ENCODE measurements around the gene TACC2. TPM values are rescaled to one million over a fixed set of nuclear protein-coding genes. Genes with fewer than 3 reads are reported as not detected.
"Not testable (repeated sequence)": the region's sequence is repeated elsewhere in the genome, so short reads cannot be mapped to it uniquely, and the experiment has no call there.

Gene TACC2
- total RNA-seq, 1 donor from 2014 or later = 56.6 TPM

DNA sequence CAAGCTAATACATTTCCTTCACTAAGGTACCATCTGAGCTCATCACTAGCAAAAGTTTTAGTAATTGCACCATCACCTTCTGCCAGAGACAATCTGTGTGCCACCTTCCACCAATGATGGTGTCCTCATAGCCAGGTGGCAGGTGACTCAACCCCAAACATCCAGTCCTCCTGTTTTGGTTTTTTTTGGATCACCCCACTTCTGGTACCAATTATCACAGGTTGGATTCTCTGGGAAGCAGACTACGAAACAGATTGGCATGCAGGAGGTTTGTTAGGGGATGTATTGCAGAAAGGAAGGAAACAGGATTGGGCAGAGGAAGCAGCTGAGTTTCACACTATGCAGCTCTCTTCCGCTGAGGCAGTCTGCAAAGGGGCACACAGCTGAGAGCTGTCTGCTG lies 4.5 kb upstream of the TACC2 start:
- H3K9me3 Mint-ChIP-seq (ENCODE audit: low read depth) = peaks cover 19% of the 10 kb centered on the region
- no peak overlapping the region for H3K4me3 Mint-ChIP-seq (ENCODE audit: unreplicated experiment)
- H3K36me3 Mint-ChIP-seq (ENCODE audit: low read depth) = peaks cover 4% of the 10 kb centered on the region
- TF ChIP-seq, protein P1, sequence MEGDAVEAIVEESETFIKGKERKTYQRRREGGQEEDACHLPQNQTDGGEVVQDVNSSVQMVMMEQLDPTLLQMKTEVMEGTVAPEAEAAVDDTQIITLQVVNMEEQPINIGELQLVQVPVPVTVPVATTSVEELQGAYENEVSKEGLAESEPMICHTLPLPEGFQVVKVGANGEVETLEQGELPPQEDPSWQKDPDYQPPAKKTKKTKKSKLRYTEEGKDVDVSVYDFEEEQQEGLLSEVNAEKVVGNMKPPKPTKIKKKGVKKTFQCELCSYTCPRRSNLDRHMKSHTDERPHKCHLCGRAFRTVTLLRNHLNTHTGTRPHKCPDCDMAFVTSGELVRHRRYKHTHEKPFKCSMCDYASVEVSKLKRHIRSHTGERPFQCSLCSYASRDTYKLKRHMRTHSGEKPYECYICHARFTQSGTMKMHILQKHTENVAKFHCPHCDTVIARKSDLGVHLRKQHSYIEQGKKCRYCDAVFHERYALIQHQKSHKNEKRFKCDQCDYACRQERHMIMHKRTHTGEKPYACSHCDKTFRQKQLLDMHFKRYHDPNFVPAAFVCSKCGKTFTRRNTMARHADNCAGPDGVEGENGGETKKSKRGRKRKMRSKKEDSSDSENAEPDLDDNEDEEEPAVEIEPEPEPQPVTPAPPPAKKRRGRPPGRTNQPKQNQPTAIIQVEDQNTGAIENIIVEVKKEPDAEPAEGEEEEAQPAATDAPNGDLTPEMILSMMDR (IDR thresholded peaks at IDR 0.05) = no peak
- peaks cover 3% of the 10 kb centered on the region for H3K4me1 Mint-ChIP-seq (ENCODE audit: low read depth)
- no peak overlapping the region for H3K27ac Mint-ChIP-seq (ENCODE audit: unreplicated experiment)
- no peak for DNase-seq (ENCODE audit: low spot score)
- no peaks in the 10 kb centered on the region for H3K27me3 Mint-ChIP-seq (ENCODE audit: low read depth)

DNA sequence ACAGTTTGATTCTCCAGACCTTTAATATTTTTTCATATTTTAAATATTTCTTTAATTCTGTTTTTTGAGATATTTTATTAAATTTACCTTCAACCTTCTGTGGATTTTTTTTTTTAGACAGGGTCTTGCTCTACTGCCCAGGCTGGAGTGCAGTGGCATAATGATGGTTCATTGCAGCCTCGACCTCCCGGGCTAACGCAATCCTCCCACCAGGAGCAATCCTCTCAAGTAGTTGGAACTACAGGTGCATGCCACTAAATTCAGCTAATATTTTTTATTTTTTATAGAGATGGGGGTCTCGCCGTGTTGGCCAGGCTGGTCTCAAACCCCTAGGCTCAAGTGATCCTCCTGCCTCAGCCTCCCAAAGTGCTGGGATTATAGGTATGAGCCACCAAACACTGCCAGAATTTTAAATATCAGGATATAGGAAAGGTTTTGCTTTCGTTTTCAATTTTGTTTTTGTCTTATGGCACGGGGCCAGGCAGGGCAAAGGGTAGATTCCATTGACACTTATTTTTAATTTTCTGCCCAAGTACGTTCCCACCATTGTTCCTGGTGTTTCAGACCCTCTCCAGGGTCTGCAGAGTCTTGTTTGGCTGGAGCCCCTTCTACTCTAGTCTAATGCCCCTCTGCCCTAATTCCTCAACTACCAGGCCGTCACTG lies 1.2 kb downstream of the TACC2 start:
- Mint-ChIP-seq H3K9me3 (ENCODE audit: low read depth) (no peaks in the 10 kb centered on the region), H3K27me3 (ENCODE audit: low read depth) (no peaks in the 10 kb centered on the region), H3K36me3 (ENCODE audit: low read depth) (no peaks in the 10 kb centered on the region), H3K27ac (ENCODE audit: unreplicated experiment) (no peak overlapping the region), H3K4me3 (ENCODE audit: unreplicated experiment) (no peak overlapping the region), H3K4me1 (ENCODE audit: low read depth) (peaks cover 6% of the 10 kb centered on the region)
- TF ChIP-seq, protein P1 (IDR thresholded peaks at IDR 0.05) = no peak
- DNase-seq (ENCODE audit: low spot score) = no peak

DNA sequence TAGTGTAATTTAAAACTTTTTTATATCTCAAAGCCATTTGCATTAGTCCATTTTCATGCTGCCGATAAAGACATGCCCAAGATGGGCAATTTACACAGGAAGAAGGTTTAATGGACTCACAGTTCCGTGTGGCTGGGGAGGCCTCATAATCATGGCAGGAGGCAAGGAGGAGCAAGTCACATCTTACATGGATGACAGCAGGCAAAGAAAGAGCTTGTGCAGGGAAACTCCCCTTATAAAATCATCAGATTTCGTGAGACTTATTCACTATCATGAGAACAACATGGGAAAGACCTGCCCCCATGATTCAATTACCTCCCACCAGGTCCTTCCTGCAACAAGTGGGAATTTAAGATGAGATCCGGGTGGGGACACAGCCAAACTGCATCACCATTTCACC lies 2.8 kb downstream of the TACC2 start:
- H3K36me3 Mint-ChIP-seq (ENCODE audit: low read depth); DNase-seq (ENCODE audit: low spot score); H3K9me3 Mint-ChIP-seq (ENCODE audit: low read depth); H3K27ac Mint-ChIP-seq (ENCODE audit: unreplicated experiment); H3K4me1 Mint-ChIP-seq (ENCODE audit: low read depth); H3K27me3 Mint-ChIP-seq (ENCODE audit: low read depth); H3K4me3 Mint-ChIP-seq (ENCODE audit: unreplicated experiment): not testable (repeated sequence)

DNA sequence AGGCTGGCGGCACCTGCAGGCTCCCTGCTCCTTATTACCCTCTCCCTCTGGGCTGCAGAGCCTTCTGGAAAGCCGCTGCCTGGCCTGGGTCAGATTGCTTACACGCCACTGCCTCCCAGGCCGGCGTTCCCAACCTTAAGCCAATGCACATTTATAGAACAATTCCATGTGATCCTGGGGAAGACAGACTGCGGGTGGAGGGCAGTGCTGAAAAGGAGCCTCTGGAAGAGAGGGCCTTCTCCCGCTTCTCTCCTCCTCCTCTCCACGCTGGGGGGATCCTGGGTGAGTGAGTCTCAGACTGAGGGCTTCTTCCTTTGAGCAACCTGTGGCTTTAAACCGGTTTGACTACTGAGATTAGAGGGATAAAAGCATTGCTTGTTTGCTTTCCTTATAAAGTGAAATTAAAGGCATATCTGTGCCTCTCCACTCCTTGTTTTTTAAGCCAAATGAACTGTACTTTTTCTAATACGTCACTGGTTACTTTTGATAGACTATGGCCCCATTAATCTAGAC lies 5.5 kb downstream of the TACC2 start:
- no peak for DNase-seq (ENCODE audit: low spot score)
- Mint-ChIP-seq H3K27me3 (ENCODE audit: low read depth) (peaks cover 5% of the 10 kb centered on the region), H3K27ac (ENCODE audit: unreplicated experiment) (no peak overlapping the region), H3K4me3 (ENCODE audit: unreplicated experiment) (no peak overlapping the region), H3K4me1 (ENCODE audit: low read depth) (peaks cover 4% of the 10 kb centered on the region), H3K36me3 (ENCODE audit: low read depth) (no peaks in the 10 kb centered on the region), H3K9me3 (ENCODE audit: low read depth) (no peaks in the 10 kb centered on the region)
- TF ChIP-seq, protein P1 (IDR thresholded peaks at IDR 0.05) = no peak

DNA sequence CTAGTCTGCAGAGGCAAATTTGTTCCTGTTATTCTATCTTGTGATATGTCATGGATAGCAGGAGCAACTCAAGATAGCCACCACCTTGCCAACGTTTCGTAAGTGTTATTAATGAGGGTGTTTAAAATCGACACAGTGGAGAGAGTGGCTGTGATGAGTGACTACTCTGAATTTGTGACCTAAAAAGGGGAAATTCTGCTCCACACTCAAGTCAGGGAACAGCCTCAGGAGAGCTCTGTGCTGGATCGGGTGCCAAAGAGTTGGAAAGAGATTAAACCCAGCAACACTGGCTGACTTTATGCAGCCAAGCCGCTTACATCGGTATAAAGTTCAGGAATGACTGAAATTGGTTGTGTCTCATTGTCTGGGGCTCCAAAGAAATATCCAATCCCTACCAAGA lies 9.5 kb downstream of the TACC2 start:
- peaks cover 5% of the 10 kb centered on the region for H3K27me3 Mint-ChIP-seq (ENCODE audit: low read depth)
- peaks cover 8% of the 10 kb centered on the region for H3K36me3 Mint-ChIP-seq (ENCODE audit: low read depth)
- no peaks in the 10 kb centered on the region for H3K4me1 Mint-ChIP-seq (ENCODE audit: low read depth)
- no peak for DNase-seq (ENCODE audit: low spot score)
- no peak overlapping the region for H3K4me3 Mint-ChIP-seq (ENCODE audit: unreplicated experiment)
- peaks cover 21% of the 10 kb centered on the region for H3K9me3 Mint-ChIP-seq (ENCODE audit: low read depth)
- no peak overlapping the region for H3K27ac Mint-ChIP-seq (ENCODE audit: unreplicated experiment)
- TF ChIP-seq, protein P1 (IDR thresholded peaks at IDR 0.05) = no peak

DNA sequence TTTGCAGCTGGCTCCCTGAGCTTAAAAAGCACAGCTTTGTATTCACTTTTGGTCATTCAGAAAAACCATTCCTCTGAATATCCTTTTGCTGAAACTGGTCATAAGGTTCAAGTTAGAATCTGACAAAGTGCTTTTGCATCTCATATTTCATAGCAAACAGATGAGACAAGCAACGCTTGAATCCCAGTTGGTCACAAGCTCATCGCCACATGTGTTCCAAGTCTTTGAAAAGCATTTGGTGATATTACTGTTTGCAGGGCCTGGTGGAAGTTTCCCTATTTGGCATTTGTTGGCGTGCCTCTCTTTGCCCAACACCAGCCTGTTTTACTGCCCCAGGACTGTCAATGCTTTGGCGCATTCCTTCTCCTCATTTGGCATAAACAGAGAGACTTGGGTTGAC lies 10.3 kb downstream of the TACC2 start:
- no peak overlapping the region for H3K4me3 Mint-ChIP-seq (ENCODE audit: unreplicated experiment)
- peaks cover 21% of the 10 kb centered on the region for H3K9me3 Mint-ChIP-seq (ENCODE audit: low read depth)
- no peak for DNase-seq (ENCODE audit: low spot score)
- no peak overlapping the region for H3K27ac Mint-ChIP-seq (ENCODE audit: unreplicated experiment)
- TF ChIP-seq, protein P1 (IDR thresholded peaks at IDR 0.05) = no peak
- no peaks in the 10 kb centered on the region for H3K4me1 Mint-ChIP-seq (ENCODE audit: low read depth)
- H3K27me3 Mint-ChIP-seq (ENCODE audit: low read depth) = peaks cover 5% of the 10 kb centered on the region
- H3K36me3 Mint-ChIP-seq (ENCODE audit: low read depth) = peaks cover 8% of the 10 kb centered on the region

Data from chondrocyte (in vitro differentiated cells).